A549 (cell line): ENCODE measurements around the gene CRYBG2. TPM values are rescaled to one million over a fixed set of nuclear protein-coding genes. Genes with fewer than 3 reads are reported as not detected.

ENCODE experiments used
- ATAC-seq, 2 experiments: fragments of 200-7000 bp in 1 of 2; fragments of >200 bp in 1 of 2; cut with Nextera tagmentation in 1 of 2; cut with Tn5 transposase in 1 of 2; 3 replicates each; pipeline versions ENCODE4 v1.8.0 to v1.9.1; 2018 to 2020; ENCODE audit warnings: mild to moderate bottlenecking in 1 of 2, moderate library complexity in 1 of 2
- CTCF ChIA-PET: fragments of 300-600 bp; sonication (Branson Sonifier 250); formaldehyde crosslinking; extraction: SDS; loops from one replicate; lab custom pipeline; 2021; ENCODE audit warnings: antibody characterized with exemption, inconsistent platforms; lab: Yijun Ruan, JAX
- POLR2A ChIA-PET: fragments of 350-600 bp; formaldehyde crosslinking; extraction: SDS; loops from one replicate; lab custom pipeline; 2021; ENCODE audit warnings: antibody characterized with exemption, inconsistent platforms; lab: Yijun Ruan, JAX
- DNase-seq, 2 experiments: peaks; one replicate each; pipeline versions ENCODE4 v3.0.0 to v3.0.0-alpha.2; 2011 to 2016; ENCODE audit warnings: low read depth in 1 of 2, low spot score in 1 of 2
- FAIRE-seq: peaks from 2 replicates; lab custom pipeline; 2011; peaks lifted over from hg19 to GRCh38; lab: Jason Lieb, UNC
- H3K27ac ChIP-seq, 2 experiments: fragments of >200 bp; sonication (Bioruptor Twin); formaldehyde crosslinking; 3 replicates each; pipeline ENCODE4 v1.5.1; 2016 to 2017
- H3K4me1 ChIP-seq: fragments of >200 bp; sonication (Bioruptor Twin); formaldehyde crosslinking; 3 replicates; pipeline ENCODE4 v1.6.1; 2016
- H3K4me2 ChIP-seq: fragments of >200 bp; sonication (Bioruptor Twin); formaldehyde crosslinking; 3 replicates; pipeline ENCODE4 v1.6.1; 2016
- H3K4me3 ChIP-seq: fragments of >200 bp; sonication (Bioruptor Twin); formaldehyde crosslinking; 3 replicates; pipeline ENCODE4 v1.5.1; 2016
- H3K9me3 ChIP-seq: fragments of >200 bp; sonication (Bioruptor Twin); formaldehyde crosslinking; 3 replicates; pipeline ENCODE4 v1.6.1; 2016
- BHLHE40 ChIP-seq: IDR thresholded peaks from 2 replicates; pipeline ENCODE4 v1.6.1; 2012; ENCODE audit warnings: low read depth, low read length, inconsistent platforms
- CBX2 ChIP-seq: fragments of 200-600 bp; sonication (generic); IDR thresholded peaks from 2 replicates; pipeline ENCODE4 v1.6.1; 2016; ENCODE audit warnings: low read depth, mild to moderate bottlenecking, borderline replicate concordance
- CBX8 ChIP-seq: fragments of 200-600 bp; sonication (generic); IDR thresholded peaks from 2 replicates; pipeline ENCODE4 v1.6.1; 2016
- CEBPB ChIP-seq, 2 experiments: fragments of >200 bp in 1 of 2; sonication (Bioruptor Twin) in 1 of 2; formaldehyde crosslinking in 1 of 2; IDR thresholded peaks; 2 replicates each; pipeline ENCODE4 v1.6.1; 2012 to 2016
- CHD2 ChIP-seq: fragments of 150-350 bp; IDR thresholded peaks from 2 replicates; pipeline ENCODE4 v1.6.1; 2014; ENCODE audit warnings: low read length; ENCODE audit not compliant: partially characterized antibody
- CHD4 ChIP-seq: fragments of 200-600 bp; sonication (generic); IDR thresholded peaks from 2 replicates; pipeline ENCODE4 v1.6.1; 2016; ENCODE audit warnings: antibody characterized with exemption, mild to moderate bottlenecking, borderline replicate concordance
- FOSB ChIP-seq: fragments of 250-450 bp; sonication (Bioruptor Pico); IDR thresholded peaks from 2 replicates; pipeline ENCODE4 v1.5.0; 2020; ENCODE audit warnings: mild to moderate bottlenecking, moderate library complexity
- FOXS1 ChIP-seq: fragments of 250-450 bp; sonication (Bioruptor Pico); IDR thresholded peaks from 2 replicates; pipeline ENCODE4 v1.5.0; 2020; ENCODE audit warnings: mild to moderate bottlenecking, moderate library complexity
- HEYL ChIP-seq: fragments of 250-450 bp; sonication (Bioruptor Pico); IDR thresholded peaks from 2 replicates; pipeline ENCODE4 v1.8.0; 2021; ENCODE audit warnings: mild to moderate bottlenecking, moderate library complexity
- HOXB5 ChIP-seq: fragments of 250-450 bp; sonication (Bioruptor Pico); IDR thresholded peaks from 2 replicates; pipeline ENCODE4 v1.5.0; 2020; ENCODE audit warnings: mild to moderate bottlenecking, moderate library complexity
- KDM5A ChIP-seq: fragments of 200-600 bp; sonication (generic); IDR thresholded peaks from 2 replicates; pipeline ENCODE4 v1.6.1; 2016; ENCODE audit warnings: antibody characterized with exemption, mild to moderate bottlenecking
- MAFK ChIP-seq: fragments of 450-650 bp; IDR thresholded peaks from 2 replicates; pipeline ENCODE4 v1.6.1; 2014; ENCODE audit not compliant: partially characterized antibody
- MYC ChIP-seq: IDR thresholded peaks from 2 replicates; pipeline ENCODE4 v1.6.1; 2012; ENCODE audit warnings: mild to moderate bottlenecking, inconsistent platforms, low read length, improper control_type of control experiment, borderline replicate concordance
- NFE2L2 ChIP-seq: fragments of 150-350 bp; conservative IDR thresholded peaks from 2 replicates; pipeline ENCODE4 v1.6.1; 2014; ENCODE audit warnings: low read length
- NPAS2 ChIP-seq: fragments of 250-450 bp; sonication (Bioruptor Pico); IDR thresholded peaks from 2 replicates; pipeline ENCODE4 v1.8.0; 2022; ENCODE audit warnings: mild to moderate bottlenecking, moderate library complexity, borderline replicate concordance
- PHF8 ChIP-seq: fragments of 200-600 bp; sonication (generic); IDR thresholded peaks from 2 replicates; pipeline ENCODE4 v1.6.1; 2016; ENCODE audit warnings: low read depth, mild to moderate bottlenecking, antibody characterized with exemption, moderate library complexity, borderline replicate concordance
- POLR2AphosphoS2 ChIP-seq: conservative IDR thresholded peaks from 2 replicates; pipeline ENCODE4 v1.6.1; 2012; ENCODE audit warnings: low read length, improper control_type of control experiment, inconsistent platforms
- RAD21 ChIP-seq, 2 experiments: fragments of >200 bp in 1 of 2; sonication (Bioruptor Twin) in 1 of 2; formaldehyde crosslinking in 1 of 2; IDR thresholded peaks in 1 of 2; conservative IDR thresholded peaks in 1 of 2; 2 replicates in 1 of 2; 3 replicates in 1 of 2; pipeline ENCODE4 v1.6.1; 2012 to 2018; ENCODE audit warnings: inconsistent platforms in 1 of 2
- RFX5 ChIP-seq: fragments of 450-650 bp; IDR thresholded peaks from 2 replicates; pipeline ENCODE4 v1.7.1; 2014; ENCODE audit warnings: antibody characterized with exemption, mild to moderate bottlenecking, moderate library complexity
- SMC3 ChIP-seq: fragments of >200 bp; sonication (Bioruptor Twin); formaldehyde crosslinking; IDR thresholded peaks from 3 replicates; pipeline ENCODE4 v1.6.1; 2018; ENCODE audit warnings: inconsistent platforms
- ZFP36 ChIP-seq: fragments of 450-650 bp; IDR thresholded peaks from 2 replicates; pipeline ENCODE4 v1.6.1; 2014; ENCODE audit warnings: borderline replicate concordance; ENCODE audit not compliant: partially characterized antibody
- WGBS: methylation state at CpG from one replicate; pipeline ENCODE4 v1.1.6; 2017; ENCODE audit errors: missing lambda C conversion rate; 5-methylcytosine and 5-hydroxymethylcytosine counted together
- polyA plus RNA-seq, 4 experiments: library from polyadenylated mRNA; depleted of rRNA in 3 of 4; stranded (reverse); fragments of >200 nt; fragmentation: RNase III in 1 of 4; extraction: RNeasy Plus Mini Kit Qiagen cat#74134 plus additional on column Dnase treatment in 1 of 4; gene quantifications; 2 replicates in 3 of 4; 3 replicates in 1 of 4; pipeline ENCODE4 v1.2.3, GENCODE V29; 2011 to 2017
- TF ChIP-seq, protein P1 (sequence below): IDR thresholded peaks from 2 replicates; pipeline ENCODE4 v1.6.1; 2012; ENCODE audit warnings: low read depth, borderline replicate concordance
- TF ChIP-seq, protein P2 (sequence below): fragments of 450-650 bp; IDR thresholded peaks from 2 replicates; pipeline ENCODE4 v1.6.1; 2014; ENCODE audit warnings: antibody characterized with exemption
- TF ChIP-seq, protein P3 (sequence below): fragments of 150-350 bp; IDR thresholded peaks from 2 replicates; pipeline ENCODE4 v1.6.1; 2014; ENCODE audit warnings: low read depth, mild to moderate bottlenecking, low read length

CRYBG2 gene
- polyA plus RNA-seq, 2 of the 4 experiments (the other 2 are of a cell fraction) = 0.67 to 2.7 TPM

DNA sequence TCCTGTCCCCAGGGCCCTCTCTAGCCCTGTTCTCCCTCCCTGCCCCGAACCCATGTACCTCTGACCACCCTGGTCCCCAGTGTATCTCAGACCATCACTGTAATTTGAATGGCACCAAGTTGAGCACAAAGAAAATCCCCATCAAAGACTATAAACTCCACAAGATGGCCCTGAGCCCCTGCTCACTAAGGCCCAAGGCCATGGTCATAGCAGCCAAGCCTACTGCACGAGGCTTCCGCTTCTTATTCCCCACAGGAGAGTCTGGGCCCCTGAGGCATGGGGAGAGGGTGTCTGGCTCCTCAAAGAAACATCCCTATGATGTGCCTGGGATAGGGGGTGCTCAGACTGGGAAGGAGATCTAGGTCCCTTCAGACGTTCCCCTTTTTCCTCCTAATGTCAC is 14.1 kb upstream of the CRYBG2 start:
- Histone ChIP-seq H3K4me2 (no peak overlapping the region), H3K4me1 (peaks cover 10% of the 10 kb centered on the region; the same call in 1 of the 3 replicates), H3K4me3 (no peak overlapping the region), H3K9me3 (no peaks in the 10 kb centered on the region), H3K27ac (no peak overlapping the region)
- DNase-seq (no peak), FAIRE-seq (no peak), ATAC-seq (no peak)
- CTCF ChIA-PET = interaction anchor here (0.6 to 2.4 kb wide), 4 partner anchors 11 to 314 kb away, joined by 3 to 7 read pairs (median 3); no protein-coding TSS in a partner anchor
- POLR2A ChIA-PET = no interaction called here
- 74% methylated on average over 4 of the region's 4 CpGs for WGBS
- TF ChIP-seq NPAS2 (CRISPR knock-in tag) = no peak
- TF ChIP-seq, protein P1, sequence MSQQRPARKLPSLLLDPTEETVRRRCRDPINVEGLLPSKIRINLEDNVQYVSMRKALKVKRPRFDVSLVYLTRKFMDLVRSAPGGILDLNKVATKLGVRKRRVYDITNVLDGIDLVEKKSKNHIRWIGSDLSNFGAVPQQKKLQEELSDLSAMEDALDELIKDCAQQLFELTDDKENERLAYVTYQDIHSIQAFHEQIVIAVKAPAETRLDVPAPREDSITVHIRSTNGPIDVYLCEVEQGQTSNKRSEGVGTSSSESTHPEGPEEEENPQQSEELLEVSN = no peak
- TF ChIP-seq, protein P2, sequence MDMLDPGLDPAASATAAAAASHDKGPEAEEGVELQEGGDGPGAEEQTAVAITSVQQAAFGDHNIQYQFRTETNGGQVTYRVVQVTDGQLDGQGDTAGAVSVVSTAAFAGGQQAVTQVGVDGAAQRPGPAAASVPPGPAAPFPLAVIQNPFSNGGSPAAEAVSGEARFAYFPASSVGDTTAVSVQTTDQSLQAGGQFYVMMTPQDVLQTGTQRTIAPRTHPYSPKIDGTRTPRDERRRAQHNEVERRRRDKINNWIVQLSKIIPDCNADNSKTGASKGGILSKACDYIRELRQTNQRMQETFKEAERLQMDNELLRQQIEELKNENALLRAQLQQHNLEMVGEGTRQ = no peak

DNA sequence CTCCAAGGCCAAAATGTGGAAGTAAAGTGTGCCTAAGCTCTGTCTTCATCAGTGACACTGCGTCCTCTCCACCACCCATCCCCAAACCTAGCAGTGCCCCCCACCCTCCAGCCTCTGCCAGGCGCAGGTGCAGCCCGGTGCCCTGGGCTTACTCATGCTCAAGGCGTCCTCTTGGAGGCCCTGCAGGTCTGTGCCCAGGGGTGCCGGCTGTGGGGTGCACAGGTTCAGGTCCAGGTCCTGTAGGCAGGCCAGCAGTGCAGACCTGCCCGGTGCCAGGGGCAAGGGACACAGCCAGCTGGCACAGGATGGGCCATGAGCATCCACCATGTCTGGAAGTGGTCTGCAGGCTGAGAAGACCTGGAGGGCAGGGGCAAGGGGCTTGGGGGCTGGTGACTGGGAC is 13.5 kb upstream of the CRYBG2 start:
- no peak for DNase-seq
- WGBS = 100% methylated on average over 1 of the region's 6 CpGs
- CTCF ChIA-PET = interaction anchor here (0.6 to 2.4 kb wide), 5 partner anchors 12 to 313 kb away, joined by 3 to 7 read pairs (median 3); no protein-coding TSS in a partner anchor

DNA sequence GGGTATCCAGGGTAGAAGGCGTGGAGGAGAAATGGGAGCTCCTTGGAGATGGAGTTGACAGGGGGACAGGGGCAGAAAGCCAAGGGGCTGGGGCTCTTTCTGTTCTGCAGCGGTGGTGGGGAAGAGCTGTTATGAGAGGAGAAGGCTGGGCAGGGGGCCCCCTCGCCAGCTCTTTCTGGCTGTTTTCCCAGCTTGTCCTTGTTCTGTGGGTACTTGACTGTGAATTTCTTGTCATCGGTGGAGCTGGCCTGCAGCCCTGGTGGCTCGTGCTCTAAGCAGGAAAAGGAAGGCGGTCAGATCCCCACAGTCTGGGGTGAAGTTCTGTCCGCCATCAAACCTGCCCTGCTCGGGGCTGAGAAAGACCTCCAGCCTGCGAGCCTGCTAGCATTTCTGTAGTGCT is 11.0 kb upstream of the CRYBG2 start:
- 75% methylated on average over 9 of the region's 9 CpGs for WGBS
- no peak for TF ChIP-seq ZFP36
- TF ChIP-seq, protein P3, sequence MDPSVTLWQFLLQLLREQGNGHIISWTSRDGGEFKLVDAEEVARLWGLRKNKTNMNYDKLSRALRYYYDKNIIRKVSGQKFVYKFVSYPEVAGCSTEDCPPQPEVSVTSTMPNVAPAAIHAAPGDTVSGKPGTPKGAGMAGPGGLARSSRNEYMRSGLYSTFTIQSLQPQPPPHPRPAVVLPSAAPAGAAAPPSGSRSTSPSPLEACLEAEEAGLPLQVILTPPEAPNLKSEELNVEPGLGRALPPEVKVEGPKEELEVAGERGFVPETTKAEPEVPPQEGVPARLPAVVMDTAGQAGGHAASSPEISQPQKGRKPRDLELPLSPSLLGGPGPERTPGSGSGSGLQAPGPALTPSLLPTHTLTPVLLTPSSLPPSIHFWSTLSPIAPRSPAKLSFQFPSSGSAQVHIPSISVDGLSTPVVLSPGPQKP = no peak
- no peak for TF ChIP-seq MYC
- no peak for TF ChIP-seq FOXS1 (CRISPR knock-in tag)
- no peak for TF ChIP-seq HOXB5 (CRISPR knock-in tag)
- TF ChIP-seq SMC3 = no peak
- TF ChIP-seq CEBPB (IDR thresholded peaks at IDR 0.05) = no peak
- TF ChIP-seq FOSB = no peak
- TF ChIP-seq MAFK = no peak
- TF ChIP-seq, protein P1 = no peak
- TF ChIP-seq KDM5A = no peak
- TF ChIP-seq RAD21 (conservative IDR thresholded peaks at IDR 0.05 in 1 of 2, IDR thresholded peaks at IDR 0.05 in 1 of 2) = no peak
- TF ChIP-seq CBX8 = no peak
- ChIA-PET CTCF (interaction anchor here (0.5 to 4.7 kb wide), 28 partner anchors 8 to 130 kb away, joined by 3 to 85 read pairs (median 6); partner anchors contain the start of genes CEP85, CRYBG2, SH3BGRL3 and ZNF683), POLR2A (no interaction called here)
- H3K4me2 ChIP-seq = no peak overlapping the region
- no peak for ATAC-seq
- no peak for DNase-seq
- H3K4me3 ChIP-seq = no peak overlapping the region
- H3K4me1 ChIP-seq = peaks cover 3% of the 10 kb centered on the region; the same call in 1 of the 3 replicates
- H3K9me3 ChIP-seq = no peaks in the 10 kb centered on the region
- no peak overlapping the region for H3K27ac ChIP-seq
- FAIRE-seq = no peak

More for the DNA sequence above, 13.5 kb upstream of the CRYBG2 start:
- POLR2A ChIA-PET = no interaction called here
- Histone ChIP-seq H3K4me2 (no peak overlapping the region), H3K27ac (no peak overlapping the region), H3K4me1 (peaks cover 10% of the 10 kb centered on the region; the same call in 1 of the 3 replicates), H3K9me3 (no peaks in the 10 kb centered on the region), H3K4me3 (no peak overlapping the region)
- no peak for ATAC-seq
- no peak for FAIRE-seq
- TF ChIP-seq NFE2L2 = no peak
- no peak for TF ChIP-seq CBX2
- no peak for TF ChIP-seq CHD4
- TF ChIP-seq NPAS2 (CRISPR knock-in tag) = no peak
- no peak for TF ChIP-seq RFX5
- no peak for TF ChIP-seq PHF8
- no peak for TF ChIP-seq POLR2AphosphoS2
- TF ChIP-seq HEYL (CRISPR knock-in tag) = no peak
- TF ChIP-seq BHLHE40 = no peak
- no peak for TF ChIP-seq RAD21 (conservative IDR thresholded peaks at IDR 0.05 in 1 of 2, IDR thresholded peaks at IDR 0.05 in 1 of 2)
- TF ChIP-seq CHD2 = no peak
